ENCODE measurements around the gene ASCC3.

- TF ChIP-seq EZH2 (IDR thresholded peaks at IDR 0.05; ENCODE audit: borderline replicate concordance, low read length) (no peak), CTCF (IDR thresholded peaks at IDR 0.05; ENCODE audit: low read length) (no peak)
These were observed 262.8 kb downstream of the ASCC3 start for GRCh38 chr6:100618351-100618671.

Data from OCI-LY1 (cell line).